Superior temporal gyrus (tissue), 1 donor: Measurements from ENCODE around the gene CRCP.
"Not testable (repeated sequence)": the region's sequence is repeated elsewhere in the genome, so short reads cannot be mapped to it uniquely, and the experiment has no call there.

Experiments
- DNase-seq: peaks from one replicate; pipeline ENCODE4 v3.0.0-alpha.2; 2016; ENCODE audit errors: extremely low spot score

The CRCP gene

DNA sequence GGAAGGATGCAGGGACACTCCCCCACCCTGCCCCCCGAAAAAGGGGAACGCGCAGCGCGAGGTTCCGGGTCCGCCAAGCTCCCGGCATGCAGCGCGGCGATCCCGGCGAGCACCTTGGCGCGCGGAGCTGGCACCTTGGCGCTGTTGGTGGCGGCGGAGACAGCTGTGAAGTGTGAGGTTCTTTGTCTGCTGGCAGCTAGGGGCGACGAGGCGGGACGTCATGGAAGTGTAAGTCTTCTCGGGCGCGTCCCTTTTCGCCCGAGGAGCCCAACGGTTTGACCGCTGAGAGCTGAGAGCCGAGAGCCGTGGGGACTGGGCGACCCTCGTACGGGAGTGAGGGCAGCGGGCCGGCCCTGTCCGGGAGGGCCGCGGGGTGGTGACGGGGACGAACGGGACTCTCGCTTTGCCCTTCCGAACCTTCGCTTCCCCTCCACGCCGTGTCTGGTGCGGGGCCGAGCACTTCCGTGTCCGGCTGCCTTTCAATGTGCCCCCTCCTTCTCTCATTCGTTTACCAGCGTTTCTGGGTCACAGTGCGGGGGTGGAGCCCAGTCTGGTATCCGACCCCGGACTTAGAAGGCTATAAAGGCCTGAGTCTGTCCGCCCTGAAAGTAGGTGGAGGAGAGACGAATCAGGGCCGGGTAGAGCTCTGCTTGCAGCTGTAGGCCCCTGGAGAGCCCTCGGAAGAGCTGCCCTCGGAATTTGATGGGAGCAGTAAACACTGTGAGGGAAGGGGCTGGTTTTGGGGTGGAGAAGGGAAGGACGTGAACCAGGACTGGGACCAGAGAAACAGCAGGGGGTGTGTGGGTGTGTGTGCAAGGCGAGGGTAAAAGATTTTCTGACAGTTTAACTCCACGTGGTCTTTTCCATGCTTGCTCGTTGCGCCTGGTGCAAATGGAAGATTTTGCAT, at the start of gene CRCP:
Gene CRCP (plus strand): TSS at position 105 of the 907 bp plus-strand sequence. CDS start 116 bp downstream, at position 221.
- peak; percentile 74 for DNase-seq

DNA sequence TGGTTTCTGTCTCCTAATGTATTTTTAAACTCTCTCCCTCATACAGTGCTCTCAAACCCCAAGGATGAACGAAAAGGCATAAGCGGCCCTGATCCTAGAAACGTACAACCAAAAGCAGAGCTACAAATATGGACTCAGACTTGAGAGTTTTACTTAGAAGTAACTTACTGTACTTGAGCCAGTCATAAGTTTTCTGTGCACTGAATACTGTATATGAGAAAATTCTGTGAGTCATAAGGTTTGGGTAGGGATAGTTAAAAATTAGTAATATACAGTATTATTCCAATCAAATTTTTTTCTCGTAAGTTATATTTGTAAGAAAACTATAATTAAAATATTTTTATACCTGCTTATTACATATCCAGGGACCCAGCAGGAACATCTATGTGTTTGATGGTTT, 44.9 kb upstream of the CRCP start:
- no peak for DNase-seq

DNA sequence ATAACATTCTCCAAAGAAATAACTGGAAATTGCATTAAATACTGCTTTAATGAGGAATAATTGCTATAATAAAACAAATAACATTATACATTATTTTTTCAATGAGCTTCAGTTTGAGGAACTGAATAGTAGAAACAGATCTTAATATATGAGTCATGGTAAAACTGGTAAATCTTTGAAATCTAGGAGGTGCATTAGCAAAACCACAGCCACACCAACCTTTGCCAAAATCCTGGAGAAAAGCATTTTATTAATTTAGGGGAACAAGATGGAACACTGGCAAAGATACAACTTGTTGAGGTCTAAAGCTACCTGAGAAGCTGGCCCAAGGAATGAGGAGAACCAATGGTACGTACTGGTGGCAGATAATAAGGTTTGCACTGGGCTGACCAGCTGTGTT, 44.4 kb upstream of the CRCP start:
- no peak for DNase-seq

DNA sequence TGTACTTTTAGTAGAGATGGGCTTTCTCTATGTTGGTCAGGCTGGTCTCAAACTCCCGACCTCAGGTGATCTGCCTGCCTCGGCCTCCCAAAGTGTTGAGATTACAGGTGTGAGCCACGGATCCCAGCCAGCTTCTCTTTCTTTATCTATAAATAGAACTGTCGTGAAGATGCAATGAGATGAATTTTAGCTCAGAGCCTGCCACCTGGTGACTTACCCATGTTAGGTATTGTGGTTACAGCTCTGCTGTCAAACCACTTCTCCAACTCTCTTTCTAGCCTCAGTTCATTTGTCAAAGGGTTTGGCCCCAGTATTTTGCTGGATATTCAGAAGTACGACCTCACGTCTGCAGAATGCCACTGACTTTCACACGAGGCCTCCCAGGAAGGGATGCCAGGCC, 42.4 kb upstream of the CRCP start:
- DNase-seq, result not testable (repeated sequence)

DNA sequence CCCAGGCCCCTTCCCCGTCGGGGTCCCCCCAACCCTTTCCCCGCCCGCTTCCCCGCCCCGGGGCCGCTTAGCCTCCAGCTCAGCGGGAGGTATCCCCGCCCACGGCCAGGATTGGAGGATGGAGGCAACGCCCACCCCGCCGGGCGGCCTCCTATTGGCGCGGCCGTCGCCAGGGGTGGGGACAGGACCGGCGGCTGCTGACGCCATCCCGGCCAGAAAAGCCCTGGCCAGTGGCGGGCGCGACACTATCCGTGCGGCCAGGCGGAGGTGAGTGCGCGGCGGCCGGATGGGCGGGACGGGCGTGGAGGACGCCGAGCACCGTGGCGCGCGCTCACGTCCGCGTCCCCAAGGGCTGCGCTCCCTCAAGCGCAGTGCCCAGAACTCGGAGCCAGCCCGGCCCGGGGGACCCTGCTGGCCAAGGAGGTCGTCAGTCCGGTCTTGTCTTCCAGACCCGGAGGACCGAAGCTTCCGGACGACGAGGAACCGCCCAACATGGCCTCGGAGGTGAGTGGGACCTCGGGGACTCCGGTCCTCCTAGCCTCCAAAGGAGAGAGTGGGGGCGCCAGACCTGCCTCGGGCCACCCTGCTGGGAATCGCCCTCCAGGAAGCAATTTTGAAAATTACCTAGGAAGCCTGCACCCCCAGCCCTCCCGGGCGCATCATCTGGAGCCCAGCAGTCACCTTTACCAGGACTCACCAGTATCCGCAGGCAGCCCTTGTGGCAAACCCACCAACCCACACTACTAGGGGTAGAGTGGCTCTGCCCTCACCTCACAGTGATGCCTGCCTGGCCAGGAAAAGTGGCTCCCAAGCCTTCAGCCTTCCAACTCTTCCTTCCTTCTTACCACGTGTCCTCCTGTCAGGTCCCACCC, 38.8 kb upstream of the CRCP start, which contains the start of gene ASL:
Gene ASL (plus strand): TSS at position 230 of the 872 bp plus-strand sequence. CDS start 263 bp downstream, at position 493.
- peak; percentile 96 for DNase-seq

DNA sequence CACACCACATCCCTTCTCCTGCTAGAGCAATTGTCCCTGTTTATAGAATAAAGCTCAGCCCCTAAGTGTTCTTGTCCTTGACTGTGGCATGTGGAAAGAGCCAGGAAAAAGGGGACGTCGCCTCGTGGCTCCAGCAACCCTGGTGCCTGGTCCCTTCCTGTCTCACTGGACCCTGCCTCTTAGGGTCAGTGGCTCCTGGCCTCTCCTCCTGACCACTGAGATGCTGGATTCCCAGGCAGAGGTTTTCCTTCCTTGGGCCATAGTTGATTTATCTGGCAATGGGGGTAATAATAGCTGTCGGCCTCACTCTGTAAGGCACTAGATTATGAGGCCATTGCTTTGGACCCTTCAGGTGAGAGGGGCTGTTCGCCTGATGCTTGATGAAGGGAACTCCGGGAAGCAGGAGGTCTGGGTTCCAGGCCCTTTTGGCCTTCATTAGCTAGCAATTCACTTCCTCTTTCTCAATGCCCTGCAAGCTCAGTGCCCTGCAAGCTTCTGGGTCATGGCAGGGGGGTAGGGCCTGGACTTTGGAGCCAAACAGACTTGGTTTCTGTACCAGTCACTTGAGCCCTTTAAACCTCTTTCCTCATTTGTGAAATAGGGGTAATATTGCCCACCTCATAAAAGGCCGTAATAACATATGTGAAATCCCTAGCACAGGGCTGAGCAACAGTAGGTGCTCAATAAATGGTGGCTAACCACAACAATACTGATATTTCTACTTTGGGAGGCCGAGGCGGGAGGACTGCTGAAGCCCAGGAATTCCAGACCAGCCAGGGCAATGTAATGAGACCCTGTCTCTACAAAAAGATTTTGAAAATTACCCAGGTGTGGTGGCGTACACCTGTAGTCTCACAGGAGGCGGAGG, 38.0 kb upstream of the CRCP start:
- no peak for DNase-seq

DNA sequence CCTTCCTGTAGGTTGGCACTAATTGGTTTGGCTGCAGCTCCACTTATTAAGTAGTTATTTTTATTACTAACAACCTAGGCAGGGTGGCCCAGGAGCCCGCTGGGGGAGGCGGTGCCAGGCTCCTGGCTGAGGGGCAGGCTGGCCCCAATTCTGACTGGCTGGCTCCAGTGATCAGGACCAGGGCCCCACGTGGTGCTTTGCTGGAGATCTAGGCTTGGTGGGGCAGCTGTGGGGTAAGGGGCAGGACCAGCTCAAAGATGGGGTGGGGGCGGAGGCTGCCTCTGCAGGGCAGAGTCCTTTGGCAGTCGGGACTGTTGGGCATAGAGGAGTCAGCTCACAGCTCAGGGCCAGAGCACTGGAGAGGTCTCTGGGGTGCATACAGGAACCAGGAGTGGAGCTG, 36.6 kb upstream of the CRCP start:
- no peak for DNase-seq

DNA sequence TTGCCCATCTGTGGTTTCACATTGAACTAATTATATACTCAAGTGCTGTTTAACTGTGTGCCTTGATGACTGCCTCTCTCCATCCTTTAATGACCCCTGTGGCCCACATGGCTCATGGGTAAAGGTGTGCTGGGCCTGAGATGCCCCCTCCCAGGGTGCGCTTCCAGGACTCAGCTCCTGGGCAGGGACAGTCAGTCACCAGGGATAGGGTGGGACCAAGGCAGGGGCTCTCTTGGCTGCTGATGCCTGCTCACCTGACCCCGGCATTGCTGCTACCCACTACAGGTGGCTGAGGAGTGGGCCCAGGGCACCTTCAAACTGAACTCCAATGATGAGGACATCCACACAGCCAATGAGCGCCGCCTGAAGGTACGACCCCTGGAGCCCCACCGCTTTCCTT, 32.6 kb upstream of the CRCP start:
- DNase-seq, result no peak

DNA sequence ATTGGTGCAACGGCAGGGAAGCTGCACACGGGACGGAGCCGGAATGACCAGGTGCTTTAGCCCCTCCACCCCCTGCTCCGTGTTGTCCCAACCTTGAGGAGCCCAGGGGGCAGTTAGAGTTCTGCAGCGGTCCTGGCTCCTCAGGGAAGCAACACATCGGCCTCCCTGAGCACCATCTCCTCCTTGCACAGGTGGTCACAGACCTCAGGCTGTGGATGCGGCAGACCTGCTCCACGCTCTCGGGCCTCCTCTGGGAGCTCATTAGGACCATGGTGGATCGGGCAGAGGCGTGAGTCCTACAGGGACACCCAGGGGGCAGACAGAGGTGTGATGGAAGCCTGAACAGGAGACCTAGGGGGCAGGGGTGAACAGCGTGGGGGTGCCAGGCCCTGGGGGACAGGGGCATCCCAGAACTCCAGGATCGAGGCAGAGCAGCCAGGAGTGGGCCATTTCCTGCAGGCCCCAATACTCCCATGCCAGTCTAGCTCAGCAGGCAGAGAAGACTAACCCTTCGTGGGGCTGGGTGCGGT, 31.7 kb upstream of the CRCP start:
- DNase-seq, result no peak

DNA sequence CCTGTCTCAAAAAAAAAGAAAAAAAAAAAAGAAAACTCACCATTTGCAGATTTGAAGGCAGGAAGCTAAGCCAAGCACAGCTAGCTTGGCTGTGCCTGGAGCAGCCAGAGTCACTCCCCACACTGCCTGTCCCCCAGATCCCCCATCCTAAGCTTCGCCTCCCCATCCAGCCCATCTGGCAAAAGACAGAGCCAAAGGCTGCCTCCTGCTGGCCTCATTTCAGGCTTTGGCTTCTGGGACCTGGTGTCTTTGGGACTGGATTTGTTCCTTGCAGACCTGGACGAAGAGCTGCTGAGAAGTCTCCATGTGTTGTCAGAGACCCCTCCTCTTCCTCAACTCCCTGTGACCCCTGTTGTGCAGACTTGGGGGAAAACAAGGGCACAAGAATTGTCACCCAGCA, 31.0 kb upstream of the CRCP start:
- DNase-seq, result no peak

DNA sequence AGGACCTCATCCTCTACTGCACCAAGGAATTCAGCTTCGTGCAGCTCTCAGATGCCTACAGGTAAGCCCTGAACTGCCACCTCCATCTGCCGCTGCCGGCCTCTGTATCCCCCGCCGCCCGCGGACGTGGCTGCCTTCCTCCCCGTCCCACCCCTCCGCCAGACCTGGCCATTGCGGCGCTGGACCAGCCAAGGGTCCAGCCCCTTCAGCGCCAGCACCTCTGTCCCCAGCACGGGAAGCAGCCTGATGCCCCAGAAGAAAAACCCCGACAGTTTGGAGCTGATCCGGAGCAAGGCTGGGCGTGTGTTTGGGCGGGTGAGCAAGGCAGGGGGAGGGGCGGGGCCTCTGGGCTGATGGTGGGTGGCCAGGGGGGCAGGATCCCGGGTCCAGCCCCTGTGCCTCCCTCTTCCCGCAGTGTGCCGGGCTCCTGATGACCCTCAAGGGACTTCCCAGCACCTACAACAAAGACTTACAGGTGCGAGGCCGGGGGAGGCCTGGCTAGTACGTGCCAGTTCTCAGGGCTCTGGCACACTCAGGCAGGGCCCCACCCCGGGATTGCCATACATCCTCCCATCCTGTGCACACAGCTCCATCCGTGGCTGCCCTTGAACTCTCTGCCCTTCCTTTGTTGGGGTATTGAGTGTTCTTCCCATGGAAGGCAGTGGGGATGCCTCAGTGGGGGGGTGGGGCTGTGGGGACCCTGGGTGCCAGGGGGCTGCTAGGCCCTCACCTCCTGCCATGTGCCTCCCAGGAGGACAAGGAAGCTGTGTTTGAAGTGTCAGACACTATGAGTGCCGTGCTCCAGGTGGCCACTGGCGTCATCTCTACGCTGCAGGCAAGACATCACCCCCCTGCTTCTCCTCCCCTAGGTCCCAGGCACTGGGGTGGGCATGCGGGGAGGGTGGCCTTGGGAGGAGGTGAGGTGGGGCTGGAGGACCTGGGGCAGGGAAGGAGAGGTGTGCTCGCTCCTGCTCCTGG, 25.5 kb upstream of the CRCP start:
- DNase-seq, result no peak

DNA sequence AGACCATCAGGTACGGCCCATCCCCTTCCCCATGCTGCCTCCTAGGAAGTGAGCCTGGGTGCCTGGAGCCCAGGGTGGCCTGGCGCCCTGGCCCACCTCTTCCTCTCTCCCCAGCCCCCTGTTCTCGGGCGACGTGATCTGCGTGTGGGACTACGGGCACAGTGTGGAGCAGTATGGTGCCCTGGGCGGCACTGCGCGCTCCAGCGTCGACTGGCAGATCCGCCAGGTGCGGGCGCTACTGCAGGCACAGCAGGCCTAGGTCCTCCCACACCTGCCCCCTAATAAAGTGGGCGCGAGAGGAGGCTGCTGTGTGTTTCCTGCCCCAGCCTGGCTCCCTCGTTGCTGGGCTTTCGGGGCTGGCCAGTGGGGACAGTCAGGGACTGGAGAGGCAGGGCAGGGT, 22.0 kb upstream of the CRCP start:
- DNase-seq, result no peak

DNA sequence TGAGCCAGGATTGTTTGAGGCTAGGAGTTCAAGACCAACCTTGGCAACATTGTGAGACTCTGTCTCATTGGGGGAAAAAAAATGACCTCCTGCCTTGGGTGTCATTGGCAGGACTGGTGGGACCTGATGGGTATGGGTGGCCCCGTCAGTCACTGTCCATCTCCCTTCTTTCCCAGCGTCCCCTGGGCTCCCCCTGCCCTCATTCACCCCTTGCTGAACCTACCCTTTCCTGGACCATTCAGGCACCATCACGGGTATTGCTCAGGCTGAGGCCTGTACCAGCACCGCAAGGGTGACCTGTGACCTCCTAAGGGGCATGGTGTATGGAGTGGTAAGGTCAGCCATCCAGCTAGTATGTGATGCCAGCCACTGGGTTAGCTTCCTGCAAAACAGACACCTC, 19.6 kb upstream of the CRCP start:
- DNase-seq, result no peak

DNA sequence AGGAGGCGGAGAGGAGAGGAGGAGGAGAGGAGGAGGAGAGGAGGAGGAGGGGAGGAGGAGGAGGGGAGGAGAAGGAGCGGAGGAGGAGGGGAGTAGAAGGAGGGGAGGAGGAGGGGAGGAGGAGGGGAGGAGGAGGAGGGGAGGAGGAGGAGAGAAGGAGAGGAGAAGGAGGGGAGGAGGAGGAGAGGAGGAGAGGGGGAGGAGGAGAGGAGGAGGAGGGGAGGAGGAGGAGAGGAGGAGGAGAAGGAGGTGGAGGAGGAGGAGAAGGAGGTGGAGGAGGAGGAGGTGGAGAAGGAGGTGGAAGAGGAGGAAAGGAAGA, 15.5 kb upstream of the CRCP start:
- no peak for DNase-seq

DNA sequence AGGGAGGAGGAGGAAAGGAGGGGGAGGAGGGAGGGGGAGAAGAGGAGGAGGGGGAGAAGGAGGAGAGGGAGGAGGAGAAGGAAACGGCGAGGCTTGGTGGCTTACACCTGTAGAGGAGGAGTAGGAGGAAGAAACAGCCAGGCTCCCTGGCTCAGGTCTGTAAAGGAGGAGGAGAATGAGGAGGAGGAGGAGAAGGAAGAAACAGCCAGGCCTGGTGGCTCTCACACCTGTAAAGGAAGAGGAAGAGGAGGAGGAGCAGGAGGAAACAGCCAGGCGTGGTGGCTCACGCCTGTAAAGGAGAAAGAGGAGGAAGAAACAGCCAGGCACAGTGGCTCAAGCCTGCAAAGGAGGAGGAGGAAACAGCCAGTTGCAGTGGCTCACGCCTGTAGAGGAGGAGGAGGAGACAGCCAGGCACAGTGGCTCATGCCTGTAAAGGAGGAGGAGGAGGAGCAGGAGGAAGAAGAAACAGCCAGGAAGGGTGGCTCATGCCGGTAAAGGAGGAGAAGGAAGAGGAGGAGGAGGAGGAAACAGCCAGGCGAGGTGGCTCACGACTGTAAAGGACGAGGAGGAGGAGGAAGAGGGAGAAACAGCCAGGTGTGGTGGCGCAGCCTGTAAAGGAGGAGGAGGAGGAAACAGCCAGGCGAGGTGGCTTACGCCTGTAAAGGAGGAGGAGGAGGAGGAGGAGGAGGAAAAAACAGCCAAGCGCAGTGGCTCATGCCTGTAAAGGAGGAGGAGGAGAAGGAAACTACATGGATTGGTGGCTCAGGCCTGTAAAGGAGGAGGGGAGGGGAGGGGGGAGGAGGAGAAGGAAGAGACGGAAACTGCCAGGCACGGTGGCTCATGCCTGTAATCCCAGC, 14.9 kb upstream of the CRCP start:
- DNase-seq, result peak; percentile 59

DNA sequence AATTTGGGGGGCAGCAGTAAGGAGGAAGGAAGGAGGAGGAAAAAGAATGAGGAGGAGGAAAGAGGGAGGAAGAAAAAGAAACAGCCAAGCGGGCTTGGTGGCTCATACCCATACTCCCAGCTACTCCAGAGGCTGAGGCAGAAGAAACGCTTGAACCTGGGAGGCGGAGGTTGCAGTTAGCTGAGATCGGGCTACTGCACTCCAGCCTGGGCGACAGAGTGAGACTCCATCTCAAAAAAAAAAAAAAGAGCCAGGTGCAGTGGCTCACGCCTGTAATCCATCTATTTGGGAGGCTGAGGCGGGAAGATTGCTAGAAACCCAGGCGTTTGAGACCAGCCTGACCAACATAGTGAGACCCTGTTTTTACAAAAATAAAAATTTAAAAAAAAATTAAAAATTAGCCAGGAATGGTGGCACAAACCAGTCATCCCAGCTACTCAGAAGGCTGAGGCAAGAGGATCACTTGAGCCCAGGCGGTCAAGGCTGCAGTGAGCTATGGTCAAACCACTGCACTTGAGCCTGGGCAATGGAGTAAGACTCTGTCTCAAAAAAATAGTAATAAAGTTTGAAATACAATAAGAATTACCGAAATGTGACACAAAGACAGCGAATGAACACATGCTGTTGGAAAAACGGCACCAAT, 14.1 kb upstream of the CRCP start:
- no peak for DNase-seq

DNA sequence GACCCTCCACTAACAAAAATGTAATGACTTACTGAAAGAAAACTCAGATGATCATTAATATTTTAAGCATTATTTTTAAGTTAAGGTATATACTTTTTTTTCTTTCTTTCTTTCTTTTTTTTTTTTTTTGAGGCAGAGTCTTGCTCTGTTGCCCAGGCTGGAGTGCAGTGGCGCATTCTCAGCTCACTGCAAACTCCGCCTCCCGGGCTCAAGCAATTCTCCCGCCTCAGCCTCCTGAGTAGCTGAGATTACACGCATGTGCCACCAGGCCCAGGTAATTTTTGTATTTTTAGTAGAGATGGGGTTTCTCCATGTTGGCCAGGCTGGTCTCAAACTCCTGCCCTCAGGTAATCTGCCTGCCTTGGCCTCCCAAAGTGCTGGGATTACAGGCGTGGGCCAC, 12.5 kb upstream of the CRCP start:
- DNase-seq, result not testable (repeated sequence)

DNA sequence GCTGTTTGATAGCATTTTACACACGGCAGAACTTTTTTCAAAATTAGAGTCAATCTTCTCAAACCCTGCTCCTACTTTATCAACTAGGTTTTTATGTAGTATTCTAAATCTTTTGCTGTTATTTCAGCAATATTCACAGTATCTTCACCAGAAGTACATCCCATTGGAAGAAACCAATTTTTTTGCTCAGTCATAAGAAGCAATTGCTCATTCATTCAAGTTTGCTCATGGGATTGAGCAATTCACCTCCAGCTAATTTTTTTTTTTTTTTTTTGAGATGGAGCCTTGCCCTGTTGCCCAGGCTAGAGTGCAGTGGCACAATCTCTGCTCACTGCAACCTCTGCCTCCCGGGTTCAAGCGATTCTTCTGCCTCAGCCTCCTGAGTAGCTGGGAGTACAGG, 10.7 kb upstream of the CRCP start:
- DNase-seq, result not testable (repeated sequence)

DNA sequence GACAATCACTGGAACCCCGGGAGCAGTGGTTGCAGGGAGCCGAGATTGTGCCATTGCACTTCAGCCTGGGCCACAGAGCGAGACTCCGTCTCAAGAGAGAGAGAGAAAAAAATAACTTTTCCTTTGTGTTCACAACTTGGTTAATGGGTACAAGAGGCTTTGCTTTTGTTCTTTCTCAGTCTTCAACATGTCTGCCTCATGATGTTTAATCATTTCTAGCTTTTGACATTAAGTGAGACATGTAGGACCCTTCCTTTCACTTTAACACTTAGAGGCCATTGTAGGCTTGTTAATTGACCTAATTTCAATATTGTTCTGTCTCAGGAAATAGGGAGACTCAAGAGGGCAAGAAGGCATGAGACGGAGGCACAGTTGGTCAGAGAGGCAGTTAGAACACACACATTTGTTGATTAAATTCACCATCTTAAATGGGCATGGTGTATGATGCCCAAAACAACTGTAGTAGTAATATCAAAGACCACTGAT, 9.3 kb upstream of the CRCP start:
- DNase-seq, result no peak
